NCI-H82 (cell line): ENCODE results near the gene TMEM236.

Source experiments
- DNase-seq: peaks from one replicate; lab custom pipeline; 2025; lab: John Stamatoyannopoulos, UW

Gene TMEM236

DNA sequence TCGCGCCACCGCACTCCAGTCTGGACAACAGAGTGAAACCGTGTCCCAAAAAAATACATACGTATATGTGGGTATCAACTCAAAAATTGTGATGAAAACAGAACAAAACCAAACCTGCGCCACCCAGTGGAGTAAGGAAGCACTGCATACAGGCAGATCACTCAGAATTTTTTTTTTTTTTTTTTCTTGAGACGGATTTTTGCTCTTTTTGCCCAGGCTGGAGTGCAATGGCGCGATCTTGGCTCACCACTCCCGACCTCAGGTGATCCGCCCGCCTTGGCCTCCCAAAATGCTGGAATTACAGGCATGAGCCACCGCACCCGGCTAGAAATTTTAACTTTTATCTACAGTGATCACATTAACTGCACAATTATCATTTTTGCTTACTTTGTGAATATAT, 9.1 kb upstream of the TMEM236 start:
- DNase-seq = peak; percentile 37

- no peak for DNase-seq
These were observed 8.6 kb upstream of the TMEM236 start for GRCh38 chr10:17743437-17743836.

- no peak for DNase-seq
These were observed 7.6 kb upstream of the TMEM236 start for GRCh38 chr10:17744341-17744861.

DNA sequence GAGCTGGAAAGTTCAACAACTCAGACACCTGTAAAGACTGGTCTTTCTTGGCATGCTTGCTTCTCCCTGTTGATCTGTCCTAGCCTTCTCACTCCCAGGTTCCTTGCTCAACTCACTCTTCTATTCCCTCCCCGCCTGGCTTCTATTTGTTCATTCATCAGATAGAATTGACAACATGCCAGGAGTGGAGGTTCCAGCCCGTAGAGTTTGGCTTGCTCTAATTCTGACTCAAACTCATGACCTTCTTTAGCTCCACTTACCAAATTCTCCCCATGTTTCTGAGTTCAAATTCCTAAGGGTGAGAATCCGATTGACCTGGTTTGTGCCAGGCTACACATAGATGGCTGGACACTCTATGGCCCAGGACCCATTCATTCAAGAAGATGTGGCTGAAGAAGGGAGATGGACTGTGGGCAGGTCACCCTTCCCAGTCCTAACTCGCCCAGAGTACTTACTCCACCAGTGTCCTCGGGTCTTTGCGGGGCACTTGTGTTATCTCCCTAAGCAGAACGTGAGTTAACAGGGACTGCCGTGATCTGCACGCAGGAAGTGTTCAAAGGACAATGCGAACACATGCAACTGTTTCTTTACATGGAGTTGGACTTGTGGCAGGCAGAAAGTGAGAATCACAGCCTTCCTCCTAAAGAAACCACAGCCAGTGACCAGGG, 4.0 kb upstream of the TMEM236 start:
- no peak for DNase-seq

GRCh38 chr10:17749890-17750289, 2.1 kb upstream of the TMEM236 start:
- no peak for DNase-seq

GRCh38 chr10:17756557-17757217, 4.7 kb downstream of the TMEM236 start:
- no peak for DNase-seq

GRCh38 chr10:17758200-17758599, 6.2 kb downstream of the TMEM236 start:
- DNase-seq = no peak

- DNase-seq = no peak
These were observed 6.9 kb downstream of the TMEM236 start for GRCh38 chr10:17758896-17759295.

GRCh38 chr10:17764142-17764541, 12.1 kb downstream of the TMEM236 start:
- DNase-seq = no peak

DNA sequence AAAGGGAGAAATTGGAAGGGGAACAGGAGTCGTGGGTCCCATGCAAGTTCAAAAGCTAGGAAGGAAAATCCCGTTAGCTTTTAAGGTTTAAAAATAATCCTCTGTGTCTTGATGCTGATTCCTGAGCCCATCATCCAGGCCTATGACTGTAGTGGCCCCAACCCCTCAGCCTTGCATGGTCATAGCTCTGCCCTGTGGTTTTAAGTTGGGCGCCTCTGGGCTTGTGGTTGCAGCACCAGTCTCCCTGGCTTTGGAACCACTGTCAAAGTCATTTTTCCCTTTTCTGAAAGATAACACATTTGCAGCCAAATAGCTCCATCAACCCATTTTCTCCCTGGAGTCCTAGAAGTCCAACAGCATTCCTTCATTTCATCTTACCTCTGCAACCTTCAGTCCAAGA, 13.6 kb downstream of the TMEM236 start:
- DNase-seq = no peak

- no peak for DNase-seq
These were observed 14.7 kb downstream of the TMEM236 start for GRCh38 chr10:17766731-17767130.

- DNase-seq = no peak
These were observed 16.5 kb downstream of the TMEM236 start for GRCh38 chr10:17768496-17768895.

GRCh38 chr10:17768957-17769356, 17.0 kb downstream of the TMEM236 start:
- no peak for DNase-seq

GRCh38 chr10:17771017-17771416, 19.0 kb downstream of the TMEM236 start:
- no peak for DNase-seq

GRCh38 chr10:17779784-17780183, 27.8 kb downstream of the TMEM236 start:
- DNase-seq = no peak

DNA sequence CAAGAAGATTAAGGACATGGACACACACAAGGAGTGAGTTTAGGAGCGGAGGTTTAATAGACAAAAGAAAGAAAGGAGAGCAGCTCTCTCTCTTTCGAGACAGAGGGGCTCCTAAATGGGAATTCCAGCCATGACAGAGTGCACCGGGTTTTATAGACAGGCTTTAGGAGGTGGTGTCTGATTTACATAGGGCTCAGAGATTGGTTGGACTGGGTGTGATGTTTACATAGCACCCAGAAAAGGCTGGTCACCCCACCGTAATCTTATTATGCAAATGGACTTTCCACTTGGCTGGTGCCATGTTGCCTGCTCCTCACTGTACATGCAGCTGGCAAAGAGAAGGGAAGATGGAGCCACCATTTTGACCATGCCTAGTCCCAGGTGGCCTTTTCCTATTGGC, 28.7 kb downstream of the TMEM236 start:
- DNase-seq = peak; percentile 64

- peak; percentile 15 for DNase-seq
These were observed 29.9 kb downstream of the TMEM236 start for GRCh38 chr10:17781856-17782255.

DNA sequence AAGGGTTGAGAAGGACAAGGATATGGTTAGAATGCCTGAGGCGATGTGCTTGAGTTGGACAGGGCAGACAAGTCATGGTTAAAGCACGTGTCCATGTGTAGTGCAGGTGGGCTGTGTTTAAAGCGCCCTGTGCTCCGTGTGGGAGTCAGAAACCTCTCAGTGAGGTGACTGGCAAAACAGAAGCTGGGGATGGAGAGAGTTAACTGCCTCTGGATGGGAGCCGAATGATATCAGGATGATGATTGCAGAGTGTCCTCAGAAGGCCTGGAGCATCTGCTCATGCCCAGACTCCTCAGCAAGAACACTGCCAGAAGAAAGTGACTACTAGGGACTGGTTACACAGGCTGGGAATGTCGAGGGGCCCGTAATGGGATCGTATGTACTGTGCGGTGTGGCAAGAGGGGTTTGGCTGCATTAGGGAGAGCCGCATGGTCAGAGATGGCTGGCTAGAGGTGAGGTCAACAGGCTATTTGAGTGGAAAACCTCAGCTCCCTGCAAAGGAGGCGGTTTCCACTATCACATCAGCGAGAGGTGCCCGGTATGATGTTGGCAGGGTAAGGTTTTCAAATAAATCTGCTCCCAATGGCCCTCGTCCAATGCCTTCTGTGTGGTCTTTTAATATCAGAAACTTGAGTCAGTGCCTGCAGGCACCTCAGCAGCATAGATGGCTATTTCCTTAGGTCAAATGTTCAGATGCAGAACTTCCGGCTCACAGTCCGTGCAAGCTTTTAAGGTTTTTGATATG, 31.1 kb downstream of the TMEM236 start:
- no peak for DNase-seq

- DNase-seq = no peak
These were observed 31.8 kb downstream of the TMEM236 start for GRCh38 chr10:17783751-17784150.

DNA sequence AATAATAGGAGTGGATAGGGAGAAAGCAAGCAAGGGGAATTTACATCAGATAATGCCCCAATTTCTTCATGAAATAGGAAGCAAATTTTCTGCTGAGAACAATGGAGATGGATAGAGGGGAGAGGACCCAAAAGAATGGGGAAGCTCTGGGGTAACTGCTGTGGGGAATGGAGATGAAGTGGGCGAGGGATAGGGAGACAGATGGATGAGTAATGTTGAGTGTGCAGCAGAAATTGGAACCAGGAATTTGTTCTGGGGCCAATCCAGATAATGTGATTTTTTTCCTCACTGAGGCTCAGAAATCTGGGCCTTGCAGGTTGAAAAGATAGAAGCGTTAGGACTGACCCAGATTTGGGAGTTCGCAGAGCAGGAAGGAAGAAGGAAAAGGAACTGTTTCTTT, 32.7 kb downstream of the TMEM236 start:
- DNase-seq = no peak

- DNase-seq = no peak
These were observed 33.4 kb downstream of the TMEM236 start for GRCh38 chr10:17785276-17785930.
